Endothelial cell of umbilical vein (primary cell): Measurements from ENCODE around the gene B3GALNT1. TPM values are rescaled to one million over a fixed set of nuclear protein-coding genes. Genes with fewer than 3 reads are reported as not detected.

Source experiments
- BruUV-seq: library from RNA; stranded (reverse); fragments of 400-500 nt; replicated peaks from 2 replicates; lab custom pipeline; 2021; lab: Mats Ljungman, UMichigan
- CTCF ChIA-PET: fragments of 300-600, 350-600 bp; sonication (Branson Sonifier 250); formaldehyde crosslinking; loops from one replicate; lab custom pipeline; 2021; ENCODE audit warnings: antibody characterized with exemption, inconsistent platforms; lab: Charles Lee
- POLR2A ChIA-PET: fragments of 300-600, 350-600 bp; sonication (Branson Sonifier 250); formaldehyde crosslinking; loops from one replicate; lab custom pipeline; 2021; ENCODE audit warnings: antibody characterized with exemption, inconsistent platforms; lab: Charles Lee
- DNase-seq: peaks from one replicate; pipeline ENCODE4 v3.0.0-alpha.2; 2011; ENCODE audit warnings: low read depth, low spot score
- FAIRE-seq: peaks from 2 replicates; lab custom pipeline; 2011; peaks lifted over from hg19 to GRCh38; lab: Jason Lieb, UNC
- H2AFZ ChIP-seq: 2 replicates; pipeline ENCODE4 v1.6.0; 2012; ENCODE audit warnings: low read depth, low read length, control low read depth, inconsistent platforms
- H3K27ac ChIP-seq: 2 replicates; pipeline ENCODE4 v1.5.1; 2011; ENCODE audit warnings: low read depth, mild to moderate bottlenecking, control low read depth, low read length, moderate library complexity; ENCODE audit not compliant: insufficient read depth
- H3K27me3 ChIP-seq, 2 experiments: 2 replicates each; pipeline versions ENCODE4 v1.6.0 to v1.6.1; 2011; ENCODE audit warnings: low read length in 2 of 2, mixed read lengths in 1 of 2; ENCODE audit not compliant: control insufficient read depth in 2 of 2, insufficient read depth in 2 of 2
- H3K36me3 ChIP-seq, 2 experiments: 2 replicates in 1 of 2; 3 replicates in 1 of 2; pipeline ENCODE4 v1.5.1; 2011; ENCODE audit warnings: low read length in 2 of 2, mild to moderate bottlenecking in 1 of 2, moderate library complexity in 1 of 2; ENCODE audit not compliant: control insufficient read depth in 2 of 2, insufficient read depth in 2 of 2; ENCODE audit errors: extremely low read depth in 1 of 2
- H3K4me1 ChIP-seq: 3 replicates; pipeline ENCODE4 v1.5.1; 2011; ENCODE audit warnings: mild to moderate bottlenecking, low read length; ENCODE audit not compliant: control insufficient read depth, insufficient read depth; ENCODE audit errors: extremely low read depth
- H3K4me2 ChIP-seq: 2 replicates; pipeline ENCODE4 v1.6.1; 2011; ENCODE audit warnings: low read length, control low read depth, mixed read lengths; ENCODE audit not compliant: insufficient read depth
- H3K4me3 ChIP-seq, 3 experiments: fragments of 200-600 bp in 1 of 3; sonication (generic), shearing (Covaris generic) in 1 of 3; replicated peaks in 1 of 3; 2 replicates each; pipeline ENCODE4 v1.5.1; 2011 to 2016; ENCODE audit warnings: control low read depth in 3 of 3, low read length in 3 of 3, mild to moderate bottlenecking in 2 of 3, inconsistent platforms in 1 of 3, low read depth in 1 of 3, moderate library complexity in 1 of 3; ENCODE audit not compliant: insufficient read depth in 1 of 3
- H3K79me2 ChIP-seq: 2 replicates; pipeline ENCODE4 v1.6.0; 2012; ENCODE audit warnings: low read length, inconsistent platforms; ENCODE audit not compliant: control insufficient read depth, insufficient read depth
- H3K9ac ChIP-seq: replicated peaks from 2 replicates; pipeline ENCODE3; 2011; ENCODE audit warnings: low read length, control low read depth; ENCODE audit not compliant: insufficient read depth; ENCODE audit errors: extremely low read depth
- H3K9me1 ChIP-seq: replicated peaks from 3 replicates; pipeline ENCODE4 v1.6.0; 2011; ENCODE audit warnings: mild to moderate bottlenecking, low read length; ENCODE audit not compliant: control insufficient read depth, insufficient read depth; ENCODE audit errors: extremely low read depth
- H3K9me3 ChIP-seq: replicated peaks from 2 replicates; pipeline ENCODE4 v1.5.1; 2012; ENCODE audit warnings: low read length, inconsistent platforms; ENCODE audit not compliant: control insufficient read depth, insufficient read depth
- H4K20me1 ChIP-seq: replicated peaks from 2 replicates; pipeline ENCODE3; 2011; ENCODE audit warnings: mild to moderate bottlenecking, low read length; ENCODE audit not compliant: control insufficient read depth, insufficient read depth; ENCODE audit errors: extremely low read depth
- EZH2 ChIP-seq: IDR thresholded peaks from 2 replicates; pipeline ENCODE4 v1.6.1; 2012; ENCODE audit warnings: borderline replicate concordance, low read depth, mild to moderate bottlenecking, moderate library complexity, low read length, inconsistent platforms; ENCODE audit not compliant: severe bottlenecking
- FOS ChIP-seq: IDR thresholded peaks from 2 replicates; pipeline ENCODE4 v1.6.1; 2011; ENCODE audit warnings: mild to moderate bottlenecking, low read length, moderate library complexity, borderline replicate concordance; ENCODE audit not compliant: insufficient read depth
- GATA2 ChIP-seq: IDR thresholded peaks from 2 replicates; pipeline ENCODE4 v1.7.0; 2011; ENCODE audit warnings: low read depth, mild to moderate bottlenecking, moderate library complexity, mixed read lengths, low read length; ENCODE audit not compliant: insufficient read length, insufficient read depth
- JUN ChIP-seq: IDR thresholded peaks from 2 replicates; pipeline ENCODE4 v1.6.1; 2011; ENCODE audit warnings: borderline replicate concordance, low read depth; ENCODE audit not compliant: insufficient read length, insufficient read depth
- MYC ChIP-seq: IDR thresholded peaks from one replicate; pipeline ENCODE4 v1.6.1; 2011; ENCODE audit warnings: mild to moderate bottlenecking, low read depth, low read length
- POLR2A ChIP-seq: IDR thresholded peaks from 2 replicates; pipeline ENCODE4 v1.6.1; 2012; ENCODE audit warnings: low read depth, mild to moderate bottlenecking, control low read depth, low read length
- POLR2AphosphoS5 ChIP-seq: IDR thresholded peaks from 2 replicates; pipeline ENCODE4 v1.6.1; 2012; ENCODE audit warnings: low read depth, mild to moderate bottlenecking, control low read depth, low read length, moderate library complexity; ENCODE audit not compliant: insufficient read depth
- dilution Hi-C: fragments of 300-500 bp; cut with MboI; formaldehyde crosslinking; loops from one replicate; pipeline ENCODE4 v1.15.0; 2019; ENCODE audit warnings: low sequenced_read_pairs; ENCODE audit not compliant: extremely low pct_ligation_motif_present
- intact Hi-C: fragments of 100-400 bp; cut with micrococcal nuclease; formaldehyde crosslinking; loops from one replicate; pipeline ENCODE4 v1.10.0; 2022
- polyA plus RNA-seq, 4 experiments: library from polyadenylated mRNA; depleted of rRNA in 3 of 4; stranded (reverse) in 3 of 4; unstranded in 1 of 4; fragments of >200 nt; gene quantifications; 2 replicates each; pipeline versions ENCODE4 v1.2.1 to v1.2.3, GENCODE V29; 2011 to 2012; ENCODE audit warnings: missing spikeins in 1 of 4
- total RNA-seq: library from RNA; stranded (reverse); gene quantifications from 2 replicates; pipeline ENCODE4 v1.2.3, GENCODE V29; 2021
- TF ChIP-seq, protein P1 (sequence below): IDR thresholded peaks from 2 replicates; pipeline ENCODE4 v1.6.1; 2011; ENCODE audit not compliant: insufficient read depth, insufficient read length
- TF ChIP-seq, protein P2 (sequence below), 2 donors: IDR thresholded peaks; 1 replicate in 1 of 2; 2 replicates in 1 of 2; pipeline ENCODE4 v1.5.1; 2011; ENCODE audit warnings: low read length in 2 of 2, mild to moderate bottlenecking in 2 of 2, moderate library complexity in 2 of 2, control low read depth in 1 of 2, inconsistent platforms in 1 of 2, low read depth in 1 of 2; ENCODE audit not compliant: insufficient read depth in 1 of 2; ENCODE audit errors: extremely low read depth in 1 of 2

The B3GALNT1 gene
- total and polyA plus RNA-seq, 2 donors (not counting 3 experiments of a cell fraction or from before 2014, with no cell fraction given) = 19.4 to 29.4 TPM

DNA sequence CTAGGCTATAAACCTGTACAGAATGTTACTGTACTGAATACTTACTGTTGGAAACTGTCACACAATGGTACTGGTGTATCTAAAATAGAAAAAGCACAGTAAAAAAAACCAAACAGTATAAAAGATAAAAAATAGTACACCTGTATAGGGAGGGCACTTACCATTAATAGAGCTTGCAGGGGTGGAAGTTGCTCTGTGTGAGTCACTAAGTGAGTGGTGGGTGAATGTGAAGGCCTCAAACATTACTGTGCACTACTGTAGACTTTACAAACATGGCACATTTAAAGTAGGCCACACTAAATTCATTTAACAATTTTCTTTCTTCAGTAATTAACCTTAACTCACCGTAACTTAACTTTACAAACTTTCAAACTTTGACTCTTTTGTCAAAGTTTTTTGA is 22.0 kb downstream of the B3GALNT1 start:
- no TSS peak for BruUV-seq
- H3K36me3 ChIP-seq = peaks cover 0 to 9% of the 10 kb centered on the region in 2 experiments
- no peak overlapping the region for H2AFZ ChIP-seq
- no peaks in the 10 kb centered on the region for H3K9me3 ChIP-seq
- H3K4me3 ChIP-seq = no peak overlapping the region
- H4K20me1 ChIP-seq = no peaks in the 10 kb centered on the region
- H3K4me1 ChIP-seq = peaks cover 23% of the 10 kb centered on the region
- FAIRE-seq (no peak), DNase-seq (no peak)
- H3K4me2 ChIP-seq = no peak overlapping the region
- ChIA-PET POLR2A (interaction anchor here (0.5 to 1.5 kb wide), 2 partner anchors 13 to 113 kb away, joined by 6 read pairs; no protein-coding TSS in a partner anchor), CTCF (interaction anchor here (0.8 to 3.0 kb wide), 4 partner anchors 13 to 191 kb away, joined by 3 to 8 read pairs (median 4); no protein-coding TSS in a partner anchor)
- H3K9me1 ChIP-seq = no peaks in the 10 kb centered on the region
- TF ChIP-seq POLR2AphosphoS5 (no peak), JUN (no peak), FOS (peak; percentile 28)
- no peaks in the 10 kb centered on the region for H3K27me3 ChIP-seq
- intact Hi-C loops (no loop called here), dilution Hi-C loops (no loop called here)
- no peak overlapping the region for H3K9ac ChIP-seq
- no peak overlapping the region for H3K27ac ChIP-seq
- H3K79me2 ChIP-seq = no peaks in the 10 kb centered on the region

DNA sequence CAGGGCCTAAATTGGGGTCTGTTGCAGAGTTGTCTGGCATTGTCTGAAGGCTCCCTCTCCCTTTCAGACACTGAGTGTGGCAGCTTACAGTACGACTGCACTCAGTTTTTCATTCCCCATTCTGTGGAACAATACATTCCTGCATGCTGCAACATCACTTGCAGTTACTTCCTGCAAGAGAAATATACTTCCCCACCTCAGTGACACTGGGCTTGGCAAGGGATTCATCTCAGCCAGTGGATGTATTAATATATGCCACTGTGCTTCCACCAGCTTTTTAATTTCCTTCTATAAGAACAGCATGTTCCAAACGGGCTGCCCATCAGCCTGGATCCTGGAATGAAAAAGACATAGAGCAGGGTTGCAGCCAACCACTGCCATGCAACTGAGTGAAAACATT is 23.1 kb downstream of the B3GALNT1 start:
- FAIRE-seq = no peak
- Histone ChIP-seq H3K27me3 (no peaks in the 10 kb centered on the region), H3K4me2 (peak overlapping the region; percentile 19), H3K79me2 (no peaks in the 10 kb centered on the region), H3K9ac (no peak overlapping the region), H4K20me1 (no peaks in the 10 kb centered on the region), H3K36me3 (peaks cover 0 to 9% of the 10 kb centered on the region in 2 experiments), H3K4me1 (peaks cover 23% of the 10 kb centered on the region), H3K9me1 (no peaks in the 10 kb centered on the region), H3K27ac (no peak overlapping the region), H3K4me3 (no peak overlapping the region), H3K9me3 (no peaks in the 10 kb centered on the region), H2AFZ (peak overlapping the region; percentile 45)
- TF ChIP-seq JUN = no peak
- TF ChIP-seq FOS = no peak
- no peak for TF ChIP-seq MYC
- TF ChIP-seq EZH2 = no peak
- no peak for TF ChIP-seq POLR2A
- TF ChIP-seq, protein P1, sequence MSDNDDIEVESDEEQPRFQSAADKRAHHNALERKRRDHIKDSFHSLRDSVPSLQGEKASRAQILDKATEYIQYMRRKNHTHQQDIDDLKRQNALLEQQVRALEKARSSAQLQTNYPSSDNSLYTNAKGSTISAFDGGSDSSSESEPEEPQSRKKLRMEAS = no peak
- no peak for TF ChIP-seq POLR2AphosphoS5
- no peak for TF ChIP-seq GATA2
- TF ChIP-seq, protein P2, sequence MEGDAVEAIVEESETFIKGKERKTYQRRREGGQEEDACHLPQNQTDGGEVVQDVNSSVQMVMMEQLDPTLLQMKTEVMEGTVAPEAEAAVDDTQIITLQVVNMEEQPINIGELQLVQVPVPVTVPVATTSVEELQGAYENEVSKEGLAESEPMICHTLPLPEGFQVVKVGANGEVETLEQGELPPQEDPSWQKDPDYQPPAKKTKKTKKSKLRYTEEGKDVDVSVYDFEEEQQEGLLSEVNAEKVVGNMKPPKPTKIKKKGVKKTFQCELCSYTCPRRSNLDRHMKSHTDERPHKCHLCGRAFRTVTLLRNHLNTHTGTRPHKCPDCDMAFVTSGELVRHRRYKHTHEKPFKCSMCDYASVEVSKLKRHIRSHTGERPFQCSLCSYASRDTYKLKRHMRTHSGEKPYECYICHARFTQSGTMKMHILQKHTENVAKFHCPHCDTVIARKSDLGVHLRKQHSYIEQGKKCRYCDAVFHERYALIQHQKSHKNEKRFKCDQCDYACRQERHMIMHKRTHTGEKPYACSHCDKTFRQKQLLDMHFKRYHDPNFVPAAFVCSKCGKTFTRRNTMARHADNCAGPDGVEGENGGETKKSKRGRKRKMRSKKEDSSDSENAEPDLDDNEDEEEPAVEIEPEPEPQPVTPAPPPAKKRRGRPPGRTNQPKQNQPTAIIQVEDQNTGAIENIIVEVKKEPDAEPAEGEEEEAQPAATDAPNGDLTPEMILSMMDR (IDR thresholded peaks at IDR 0.05; ENCODE audit: extremely low read depth in 1 of 2, insufficient read depth in 1 of 2, low read depth in 1 of 2, low read length in 2 of 2) = no peak
- BruUV-seq = no TSS peak
- ChIA-PET CTCF (interaction anchor here (1.0 to 3.0 kb wide), 3 partner anchors 12 to 192 kb away, joined by 3 to 8 read pairs (median 4); no protein-coding TSS in a partner anchor), POLR2A (interaction anchor here (1.5 kb wide), 1 partner anchor 12 kb away, joined by 6 read pairs; no protein-coding TSS in a partner anchor)
- peak; percentile 22 for DNase-seq
- dilution Hi-C loops (no loop called here), intact Hi-C loops (no loop called here)
